CD4-positive, alpha-beta memory T cell (primary cell): ENCODE data around the gene ZHX3. TPM values are rescaled to one million over a fixed set of nuclear protein-coding genes. Genes with fewer than 3 reads are reported as not detected.
A peak's percentile ranks its signal among the peaks of the same experiment; 100 is the strongest.

Experiments
- CTCF ChIA-PET: fragments of 350-600 bp; sonication (Branson Sonifier 250); formaldehyde crosslinking; loops from one replicate; lab custom pipeline; 2021; ENCODE audit warnings: inconsistent platforms; ENCODE audit not compliant: partially characterized antibody; lab: Charles Lee
- POLR2A ChIA-PET: fragments of 350-600 bp; sonication (Branson Sonifier 250); formaldehyde crosslinking; loops from one replicate; lab custom pipeline; 2021; ENCODE audit not compliant: partially characterized antibody; lab: Charles Lee
- DNase-seq, 5 donors: peaks; one replicate each; pipeline versions ENCODE4 v3.0.0 to v3.0.0-alpha.2; 2020 to 2022; ENCODE audit warnings: mixed read lengths in 1 of 5
- H3K27ac ChIP-seq: one replicate; pipeline ENCODE4 v1.7.0; 2013; ENCODE audit warnings: low read depth, low read length
- H3K27me3 ChIP-seq: 2 replicates; pipeline ENCODE4 v1.7.0; 2013; ENCODE audit warnings: mild to moderate bottlenecking, low read length, moderate library complexity; ENCODE audit not compliant: insufficient read depth
- H3K36me3 ChIP-seq: 2 replicates; pipeline ENCODE4 v1.7.0; 2013; ENCODE audit warnings: mild to moderate bottlenecking, low read length, moderate library complexity; ENCODE audit not compliant: insufficient read depth
- H3K4me1 ChIP-seq: 2 replicates; pipeline ENCODE4 v1.7.0; 2013; ENCODE audit warnings: mild to moderate bottlenecking, low read length, moderate library complexity; ENCODE audit not compliant: insufficient read depth
- H3K4me3 ChIP-seq, 2 donors: one replicate each; pipeline ENCODE4 v1.7.0; 2013; ENCODE audit warnings: low read length in 2 of 2, mild to moderate bottlenecking in 1 of 2
- H3K9me3 ChIP-seq, 2 donors: one replicate each; pipeline ENCODE4 v1.7.0; 2013; ENCODE audit warnings: low read length in 2 of 2, control low read depth in 1 of 2; ENCODE audit not compliant: control insufficient read depth in 1 of 2
- H3K27ac Mint-ChIP-seq, 7 donors: one replicate each; pipeline ENCODE4 v1.8.0; 2020 to 2021; ENCODE audit warnings: mixed read lengths in 7 of 7, mild to moderate bottlenecking in 6 of 7, inconsistent platforms in 3 of 7, moderate library complexity in 3 of 7
- H3K27me3 Mint-ChIP-seq, 2 donors: one replicate each; pipeline ENCODE4 v1.8.0; 2020 to 2021; ENCODE audit warnings: mixed read lengths in 2 of 2
- H3K36me3 Mint-ChIP-seq, 2 donors: one replicate each; pipeline ENCODE4 v1.8.0; 2020 to 2021; ENCODE audit warnings: mixed read lengths in 2 of 2, inconsistent platforms in 1 of 2, mild to moderate bottlenecking in 1 of 2
- H3K4me1 Mint-ChIP-seq, 4 donors: one replicate each; pipeline ENCODE4 v1.8.0; 2020 to 2021; ENCODE audit warnings: mixed read lengths in 4 of 4, mild to moderate bottlenecking in 1 of 4
- H3K4me3 Mint-ChIP-seq, 8 donors: one replicate each; pipeline ENCODE4 v1.8.0; 2020 to 2021; ENCODE audit warnings: mixed read lengths in 8 of 8, mild to moderate bottlenecking in 7 of 8, moderate library complexity in 6 of 8, inconsistent platforms in 3 of 8
- H3K9me3 Mint-ChIP-seq, 8 donors: one replicate each; pipeline ENCODE4 v1.8.0; 2020 to 2021; ENCODE audit warnings: mixed read lengths in 8 of 8, mild to moderate bottlenecking in 5 of 8, inconsistent platforms in 3 of 8, moderate library complexity in 1 of 8
- intact Hi-C: fragments of 100-400 bp; cut with micrococcal nuclease; formaldehyde crosslinking; loops from one replicate; pipeline ENCODE4 v1.15.1; 2023
- polyA plus RNA-seq, 2 donors: library from polyadenylated mRNA; unstranded; fragments of 300-500 nt; fragmentation: Illumina TruSeq; gene quantifications; one replicate each; pipeline ENCODE4 v1.2.3, GENCODE V29; 2021
- total RNA-seq, 2 experiments: library from RNA; stranded (reverse); gene quantifications; one replicate each; pipeline ENCODE4 v1.2.3, GENCODE V29; 2021

Gene ZHX3
- total and polyA plus RNA-seq, 4 experiments from 2014 or later, result 2.4 to 6.3 (median 5.5) TPM

- H3K36me3 ChIP-seq, result no peaks in the 10 kb centered on the region
- no peak overlapping the region for H3K4me3 ChIP-seq
- H3K4me1 ChIP-seq, result peaks cover 10% of the 10 kb centered on the region
- CTCF ChIA-PET, result interaction anchor here (1.0 to 8.7 kb wide), 9 partner anchors 10 to 369 kb away, joined by 3 to 102 read pairs (median 11); no protein-coding TSS in a partner anchor
- Mint-ChIP-seq H3K27me3 (peaks cover 4 to 7% of the 10 kb centered on the region in 2 donors), H3K4me1 (peaks cover 5 to 13% (median 8%) of the 10 kb centered on the region in 4 donors), H3K9me3 (no peaks in the 10 kb centered on the region), H3K4me3 (no peak overlapping the region), H3K27ac (no peak overlapping the region), H3K36me3 (no peaks in the 10 kb centered on the region)
- no peaks in the 10 kb centered on the region for H3K27me3 ChIP-seq
- POLR2A ChIA-PET, result no interaction called here
- no peak overlapping the region for H3K27ac ChIP-seq
- H3K9me3 ChIP-seq, result no peaks in the 10 kb centered on the region
- intact Hi-C loops, result no loop called here
- DNase-seq, result no peak
These were observed 19.4 kb upstream of the ZHX3 start for GRCh38 chr20:41336711-41337492.

DNA sequence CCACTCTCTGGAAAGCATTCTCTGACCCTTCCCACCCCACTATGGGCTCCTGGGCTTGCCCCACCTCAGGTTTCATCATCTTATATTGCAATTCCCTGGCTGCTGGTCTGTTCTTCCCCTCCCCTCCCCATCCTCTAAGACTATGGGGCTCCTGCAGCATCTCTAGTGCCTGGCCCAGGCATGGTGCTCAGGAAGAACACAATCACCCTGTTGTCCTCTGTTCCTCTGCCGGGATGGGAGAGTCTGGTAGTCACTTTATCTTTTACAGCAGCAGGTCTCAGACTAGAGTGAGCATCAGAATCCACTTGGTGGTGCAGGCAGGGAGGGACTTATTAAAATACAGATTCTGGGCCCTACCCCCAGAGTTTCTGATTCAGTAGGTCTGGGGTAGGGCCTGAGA is 18.1 kb upstream of the ZHX3 start:
- H3K9me3 Mint-ChIP-seq, result no peaks in the 10 kb centered on the region
- intact Hi-C loops, result no loop called here

DNA sequence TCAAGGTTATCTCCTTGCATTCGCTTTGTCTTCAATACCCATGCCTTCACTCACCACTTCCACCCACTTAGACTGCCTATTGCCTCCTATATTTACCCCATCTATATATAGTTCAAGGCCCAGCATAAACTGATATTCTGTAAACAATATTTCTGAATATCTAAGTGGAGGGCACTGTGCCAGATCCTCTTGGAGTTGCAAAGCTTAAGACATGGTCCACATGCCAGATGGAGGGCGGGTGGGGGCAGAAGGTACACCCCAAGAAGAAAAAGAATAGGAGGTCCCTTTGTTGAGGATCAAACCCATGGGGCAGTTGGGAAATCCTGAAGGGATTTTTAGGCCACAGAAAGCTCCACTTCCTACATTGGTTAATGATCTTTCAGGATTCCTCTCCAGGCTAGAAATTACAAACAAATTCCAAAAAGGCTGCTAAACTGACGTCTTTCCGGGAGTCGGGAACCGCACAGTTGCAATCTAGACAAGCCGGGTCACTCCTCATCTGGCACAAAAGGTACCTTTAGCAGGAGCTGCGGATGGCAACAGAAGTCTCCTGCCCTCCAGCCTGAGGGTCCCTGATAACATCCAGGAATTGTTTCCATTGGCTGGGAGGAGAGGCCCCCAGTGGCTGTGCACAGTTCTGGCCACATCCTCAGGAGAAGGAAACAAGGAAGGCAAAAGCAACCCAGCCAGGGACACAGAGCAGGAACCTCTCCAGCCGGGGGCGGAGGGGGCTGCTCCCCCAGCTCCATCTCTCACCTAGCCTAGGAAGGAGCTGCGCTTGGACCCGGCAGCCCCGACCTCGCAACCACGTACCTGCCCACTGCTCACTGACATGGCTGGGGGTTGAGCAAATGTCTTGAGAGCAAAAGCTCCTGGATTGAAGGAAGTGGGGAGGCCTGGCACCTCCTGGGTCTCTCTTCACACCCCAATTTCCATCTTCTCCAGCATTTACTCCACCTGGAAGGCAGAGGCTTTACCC is 17.2 kb upstream of the ZHX3 start:
- no peak for DNase-seq
- Histone ChIP-seq H3K4me3 (no peak overlapping the region), H3K4me1 (peaks cover 4% of the 10 kb centered on the region), H3K27me3 (no peaks in the 10 kb centered on the region), H3K27ac (no peak overlapping the region), H3K9me3 (no peaks in the 10 kb centered on the region), H3K36me3 (no peaks in the 10 kb centered on the region)
- Mint-ChIP-seq H3K4me1 (peaks cover 2 to 8% (median 5%) of the 10 kb centered on the region in 4 donors), H3K27me3 (peaks cover 3 to 4% of the 10 kb centered on the region in 2 donors), H3K27ac (no peak overlapping the region), H3K9me3 (no peaks in the 10 kb centered on the region), H3K4me3 (no peak overlapping the region), H3K36me3 (no peaks in the 10 kb centered on the region)
- ChIA-PET CTCF (interaction anchor here (0.8 to 1.2 kb wide), 2 partner anchors 22 to 162 kb away, joined by 3 read pairs; no protein-coding TSS in a partner anchor), POLR2A (interaction anchor here (1.2 kb wide), 1 partner anchor 178 kb away, joined by 5 read pairs; no protein-coding TSS in a partner anchor)
- intact Hi-C loops, result no loop called here

More for the DNA sequence above, 18.1 kb upstream of the ZHX3 start:
- peaks cover 5 to 12% (median 7%) of the 10 kb centered on the region in 4 donors for H3K4me1 Mint-ChIP-seq
- no peaks in the 10 kb centered on the region for H3K27me3 ChIP-seq
- H3K4me3 ChIP-seq, result no peak overlapping the region
- no peaks in the 10 kb centered on the region for H3K36me3 Mint-ChIP-seq
- H3K27ac Mint-ChIP-seq, result no peak overlapping the region
- no peak overlapping the region for H3K27ac ChIP-seq
- DNase-seq, result no peak
- H3K27me3 Mint-ChIP-seq, result peaks cover 4 to 7% of the 10 kb centered on the region in 2 donors
- CTCF ChIA-PET, result interaction anchor here (8.7 kb wide), 1 partner anchor 201 kb away, joined by 102 read pairs; no protein-coding TSS in a partner anchor
- H3K9me3 ChIP-seq, result no peaks in the 10 kb centered on the region
- POLR2A ChIA-PET, result interaction anchor here (1.2 kb wide), 1 partner anchor 178 kb away, joined by 5 read pairs; no protein-coding TSS in a partner anchor
- H3K36me3 ChIP-seq, result no peaks in the 10 kb centered on the region
- no peak overlapping the region for H3K4me3 Mint-ChIP-seq
- H3K4me1 ChIP-seq, result peaks cover 9% of the 10 kb centered on the region

GRCh38 chr20:41334036-41334435 is 16.5 kb upstream of the ZHX3 start:
- no peaks in the 10 kb centered on the region for H3K36me3 Mint-ChIP-seq
- H3K4me3 ChIP-seq, result no peak overlapping the region
- peaks cover 10% of the 10 kb centered on the region for H3K4me1 ChIP-seq
- no peaks in the 10 kb centered on the region for H3K9me3 ChIP-seq
- H3K27ac Mint-ChIP-seq, result no peak overlapping the region
- H3K4me3 Mint-ChIP-seq, result no peak overlapping the region
- H3K27me3 ChIP-seq, result no peaks in the 10 kb centered on the region
- no peaks in the 10 kb centered on the region for H3K36me3 ChIP-seq
- peaks cover 0 to 3% of the 10 kb centered on the region in 2 donors for H3K27me3 Mint-ChIP-seq
- intact Hi-C loops, result no loop called here
- DNase-seq, result no peak
- no peak overlapping the region for H3K27ac ChIP-seq
- H3K4me1 Mint-ChIP-seq, result peaks cover 5 to 14% (median 9%) of the 10 kb centered on the region in 4 donors
- ChIA-PET CTCF (interaction anchor here (0.8 to 1.2 kb wide), 2 partner anchors 21 to 161 kb away, joined by 3 read pairs; no protein-coding TSS in a partner anchor), POLR2A (no interaction called here)
- no peaks in the 10 kb centered on the region for H3K9me3 Mint-ChIP-seq

DNA sequence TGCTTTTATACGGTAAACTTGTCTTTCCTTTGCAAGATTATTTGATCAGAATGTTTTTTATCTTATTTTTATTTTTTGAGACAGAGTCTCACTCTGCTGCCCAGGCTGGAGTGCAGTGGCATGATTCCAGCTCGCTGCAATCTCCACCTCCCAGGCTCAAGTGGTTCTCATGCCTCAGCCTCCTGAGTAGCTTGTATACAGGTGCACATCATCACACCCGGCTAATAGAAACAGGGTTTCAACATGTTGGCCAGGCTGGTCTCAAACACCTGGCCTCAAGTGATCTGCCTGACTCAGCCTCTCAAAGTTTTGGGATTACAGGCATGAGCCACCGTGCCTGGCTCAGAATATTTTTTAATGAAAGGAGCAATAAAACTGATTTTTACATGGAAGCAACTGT is 14.2 kb upstream of the ZHX3 start:
- no peaks in the 10 kb centered on the region for H3K36me3 Mint-ChIP-seq
- CTCF ChIA-PET, result no interaction called here
- Histone ChIP-seq H3K27ac (no peak overlapping the region), H3K36me3 (no peaks in the 10 kb centered on the region), H3K4me3 (no peak overlapping the region), H3K27me3 (no peaks in the 10 kb centered on the region), H3K9me3 (no peaks in the 10 kb centered on the region), H3K4me1 (peaks cover 10% of the 10 kb centered on the region)
- intact Hi-C loops, result no loop called here
- no peak overlapping the region for H3K4me3 Mint-ChIP-seq
- H3K4me1 Mint-ChIP-seq, result peaks cover 7 to 16% (median 9%) of the 10 kb centered on the region in 4 donors
- no peak for DNase-seq
- peaks cover 0 to 3% of the 10 kb centered on the region in 2 donors for H3K27me3 Mint-ChIP-seq
- H3K27ac Mint-ChIP-seq, result no peak overlapping the region
- no peaks in the 10 kb centered on the region for H3K9me3 Mint-ChIP-seq
- POLR2A ChIA-PET, result no interaction called here

DNA sequence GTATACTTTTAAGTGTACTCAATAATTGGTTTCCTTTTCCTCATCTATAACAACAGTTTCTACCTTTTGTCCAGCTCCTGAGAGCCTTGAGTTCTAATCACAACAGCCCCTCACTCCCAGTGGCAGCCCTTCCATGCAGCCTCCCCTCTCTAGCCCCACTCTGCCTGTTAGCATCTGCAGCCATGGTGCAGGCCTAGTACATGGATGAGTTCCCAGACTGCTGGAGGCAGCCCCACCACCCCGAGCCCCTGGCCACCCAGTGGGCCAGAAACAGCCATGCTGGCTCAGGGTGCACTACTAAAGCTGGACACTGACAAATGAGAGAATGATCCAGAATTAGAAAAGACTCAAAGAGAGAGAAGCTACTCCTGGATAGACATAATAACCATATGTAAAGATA is 13.4 kb upstream of the ZHX3 start:
- H3K36me3 ChIP-seq, result no peaks in the 10 kb centered on the region
- H3K36me3 Mint-ChIP-seq, result no peaks in the 10 kb centered on the region
- H3K4me1 Mint-ChIP-seq, result peaks cover 7 to 16% (median 9%) of the 10 kb centered on the region in 4 donors
- H3K4me1 ChIP-seq, result peaks cover 10% of the 10 kb centered on the region
- no peak overlapping the region for H3K27ac ChIP-seq
- peaks cover 0 to 3% of the 10 kb centered on the region in 2 donors for H3K27me3 Mint-ChIP-seq
- no peak for DNase-seq
- H3K4me3 ChIP-seq, result no peak overlapping the region
- no peaks in the 10 kb centered on the region for H3K9me3 ChIP-seq
- POLR2A ChIA-PET, result no interaction called here
- no peak overlapping the region for H3K27ac Mint-ChIP-seq
- CTCF ChIA-PET, result interaction anchor here (0.6 kb wide), 1 partner anchor 21 kb away, joined by 3 read pairs; no protein-coding TSS in a partner anchor
- no peaks in the 10 kb centered on the region for H3K9me3 Mint-ChIP-seq
- intact Hi-C loops, result no loop called here
- H3K4me3 Mint-ChIP-seq, result peak overlapping the region in 1 of 8 donors; percentile 39
- no peaks in the 10 kb centered on the region for H3K27me3 ChIP-seq
